CD4-positive, CD25-positive, alpha-beta regulatory T cell (primary cell): ENCODE results near the gene KCNQ1. TPM values are rescaled to one million over a fixed set of nuclear protein-coding genes. Genes with fewer than 3 reads are reported as not detected.
A peak's percentile ranks its signal among the peaks of the same experiment; 100 is the strongest.

Source experiments
- ATAC-seq, 2 donors: fragments of 150-1000 bp; cut with Tn5 transposase; one replicate each; pipeline ENCODE4 v1.10.0; 2021; ENCODE audit warnings: low read depth in 2 of 2, moderate number of reproducible peaks in 2 of 2, moderate library complexity in 1 of 2
- DNase-seq, 3 donors: peaks; one replicate each; pipeline versions ENCODE4 v3.0.0 to v3.0.0-alpha.2; 2012 to 2022; ENCODE audit warnings: mixed read lengths in 1 of 3
- H3K27ac ChIP-seq: one replicate; pipeline ENCODE4 v1.7.0; 2013; ENCODE audit warnings: mild to moderate bottlenecking, low read length; ENCODE audit not compliant: insufficient read depth, poor library complexity, severe bottlenecking
- H3K27me3 ChIP-seq: one replicate; pipeline ENCODE4 v1.7.0; 2013; ENCODE audit warnings: low read length; ENCODE audit not compliant: control insufficient read depth, insufficient read depth
- H3K36me3 ChIP-seq: one replicate; pipeline ENCODE4 v1.7.0; 2013; ENCODE audit warnings: mild to moderate bottlenecking, low read length, moderate library complexity; ENCODE audit not compliant: control insufficient read depth, insufficient read depth
- H3K4me1 ChIP-seq: 2 replicates; pipeline ENCODE4 v1.7.0; 2013; ENCODE audit warnings: mild to moderate bottlenecking, low read length; ENCODE audit not compliant: insufficient read depth, control insufficient read depth, poor library complexity, severe bottlenecking
- H3K4me3 ChIP-seq: one replicate; pipeline ENCODE4 v1.7.0; 2013; ENCODE audit warnings: low read depth, mild to moderate bottlenecking, low read length, moderate library complexity
- H3K9me3 ChIP-seq, 2 experiments: 1 replicate in 1 of 2; 2 replicates in 1 of 2; pipeline ENCODE4 v1.7.0; 2013; ENCODE audit warnings: low read length in 2 of 2, mild to moderate bottlenecking in 1 of 2, moderate library complexity in 1 of 2; ENCODE audit not compliant: control insufficient read depth in 2 of 2
- H3K27ac Mint-ChIP-seq, 3 donors: one replicate each; pipeline ENCODE4 v1.8.0; 2020 to 2022; ENCODE audit warnings: mild to moderate bottlenecking in 3 of 3, mixed read lengths in 3 of 3, moderate library complexity in 2 of 3
- H3K27me3 Mint-ChIP-seq: one replicate; pipeline ENCODE4 v1.8.0; 2022; ENCODE audit warnings: mild to moderate bottlenecking, mixed read lengths
- H3K36me3 Mint-ChIP-seq: one replicate; pipeline ENCODE4 v1.8.0; 2020; ENCODE audit warnings: mixed read lengths
- H3K4me1 Mint-ChIP-seq, 4 donors: one replicate each; pipeline ENCODE4 v1.8.0; 2020 to 2022; ENCODE audit warnings: mixed read lengths in 4 of 4, mild to moderate bottlenecking in 1 of 4
- H3K4me3 Mint-ChIP-seq, 4 donors: one replicate each; pipeline ENCODE4 v1.8.0; 2020 to 2022; ENCODE audit warnings: mild to moderate bottlenecking in 4 of 4, mixed read lengths in 4 of 4, moderate library complexity in 3 of 4
- H3K9me3 Mint-ChIP-seq, 7 donors: one replicate each; pipeline ENCODE4 v1.8.0; 2020 to 2022; ENCODE audit warnings: mixed read lengths in 7 of 7, mild to moderate bottlenecking in 3 of 7, moderate library complexity in 2 of 7
- polyA plus RNA-seq, 4 donors: library from polyadenylated mRNA; unstranded; fragments of 300-500 nt; fragmentation: Illumina TruSeq; gene quantifications; one replicate each; pipeline ENCODE4 v1.2.3, GENCODE V29; 2021
- total RNA-seq: library from RNA; stranded (reverse); gene quantifications from one replicate; pipeline ENCODE4 v1.2.3, GENCODE V29; 2022

Gene KCNQ1
- total and polyA plus RNA-seq, 5 donors from 2014 or later, result 5.5 to 13.4 (median 6.8) TPM

DNA sequence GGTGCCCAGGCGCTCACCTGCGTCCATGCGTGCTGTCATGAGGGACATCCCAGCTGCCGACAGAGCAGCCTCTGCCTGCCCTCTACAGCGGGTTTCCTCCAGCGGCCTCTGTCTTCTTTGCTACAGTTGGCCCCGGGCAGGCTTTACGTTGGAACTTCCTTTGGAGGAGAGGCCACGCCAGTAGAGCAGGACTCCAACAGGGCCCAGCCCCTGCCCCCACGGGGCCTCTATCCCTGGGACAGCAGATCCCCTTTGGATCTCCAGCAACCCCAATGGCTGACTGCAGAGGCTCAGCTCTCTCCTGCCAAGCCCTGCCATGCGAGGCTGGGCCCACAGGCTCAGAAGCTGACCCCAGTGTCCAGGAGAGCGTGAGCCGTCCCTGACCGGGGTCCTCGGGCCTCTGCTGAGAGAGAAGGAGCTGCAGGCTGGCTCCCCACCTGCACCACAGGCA, 12.6 kb upstream of the KCNQ1 start:
- no peak overlapping the region for H3K27ac Mint-ChIP-seq
- H3K9me3 ChIP-seq, result no peaks in the 10 kb centered on the region
- no peaks in the 10 kb centered on the region for H3K36me3 Mint-ChIP-seq

DNA sequence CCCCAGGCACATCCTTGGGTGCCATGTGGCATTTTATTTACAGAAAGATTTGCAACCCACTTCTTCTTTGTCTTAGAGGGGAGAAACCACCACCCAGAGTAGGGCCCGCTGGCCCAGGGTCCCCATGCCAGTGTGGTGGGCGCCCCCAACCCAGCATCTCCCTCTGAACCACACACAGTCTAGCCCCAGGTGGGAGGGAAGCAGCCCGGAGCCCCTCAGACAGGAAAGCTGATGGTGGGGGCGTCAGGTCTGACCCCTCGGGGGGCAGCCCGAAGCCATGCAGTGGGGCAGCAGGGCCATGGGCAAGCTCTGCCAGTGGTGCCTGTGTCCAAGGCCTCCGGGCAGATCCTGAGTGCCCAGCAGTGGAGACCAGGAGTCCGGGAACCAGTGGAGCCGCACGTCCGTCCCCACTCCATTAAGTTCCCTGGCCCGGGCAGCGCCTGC, 12.2 kb upstream of the KCNQ1 start:
- H3K36me3 Mint-ChIP-seq, result no peaks in the 10 kb centered on the region
- Histone ChIP-seq H3K4me3 (no peak overlapping the region), H3K27me3 (no peaks in the 10 kb centered on the region), H3K36me3 (no peaks in the 10 kb centered on the region), H3K4me1 (no peaks in the 10 kb centered on the region), H3K9me3 (no peaks in the 10 kb centered on the region), H3K27ac (no peak overlapping the region)
- DNase-seq (no peak), ATAC-seq (no peak)
- H3K9me3 Mint-ChIP-seq, result no peaks in the 10 kb centered on the region
- no peak overlapping the region for H3K27ac Mint-ChIP-seq
- H3K27me3 Mint-ChIP-seq, result no peaks in the 10 kb centered on the region
- H3K4me1 Mint-ChIP-seq, result peaks cover 0 to 2% (median 0%) of the 10 kb centered on the region in 4 donors
- no peak overlapping the region for H3K4me3 Mint-ChIP-seq

More for the DNA sequence above, 12.6 kb upstream of the KCNQ1 start:
- Mint-ChIP-seq H3K9me3 (no peaks in the 10 kb centered on the region), H3K27me3 (no peaks in the 10 kb centered on the region), H3K4me1 (peaks cover 0 to 2% (median 0%) of the 10 kb centered on the region in 4 donors), H3K4me3 (no peak overlapping the region)
- Histone ChIP-seq H3K36me3 (no peaks in the 10 kb centered on the region), H3K4me3 (no peak overlapping the region), H3K4me1 (no peaks in the 10 kb centered on the region), H3K27me3 (no peaks in the 10 kb centered on the region), H3K27ac (no peak overlapping the region)
- DNase-seq (no peak), ATAC-seq (no peak)

DNA sequence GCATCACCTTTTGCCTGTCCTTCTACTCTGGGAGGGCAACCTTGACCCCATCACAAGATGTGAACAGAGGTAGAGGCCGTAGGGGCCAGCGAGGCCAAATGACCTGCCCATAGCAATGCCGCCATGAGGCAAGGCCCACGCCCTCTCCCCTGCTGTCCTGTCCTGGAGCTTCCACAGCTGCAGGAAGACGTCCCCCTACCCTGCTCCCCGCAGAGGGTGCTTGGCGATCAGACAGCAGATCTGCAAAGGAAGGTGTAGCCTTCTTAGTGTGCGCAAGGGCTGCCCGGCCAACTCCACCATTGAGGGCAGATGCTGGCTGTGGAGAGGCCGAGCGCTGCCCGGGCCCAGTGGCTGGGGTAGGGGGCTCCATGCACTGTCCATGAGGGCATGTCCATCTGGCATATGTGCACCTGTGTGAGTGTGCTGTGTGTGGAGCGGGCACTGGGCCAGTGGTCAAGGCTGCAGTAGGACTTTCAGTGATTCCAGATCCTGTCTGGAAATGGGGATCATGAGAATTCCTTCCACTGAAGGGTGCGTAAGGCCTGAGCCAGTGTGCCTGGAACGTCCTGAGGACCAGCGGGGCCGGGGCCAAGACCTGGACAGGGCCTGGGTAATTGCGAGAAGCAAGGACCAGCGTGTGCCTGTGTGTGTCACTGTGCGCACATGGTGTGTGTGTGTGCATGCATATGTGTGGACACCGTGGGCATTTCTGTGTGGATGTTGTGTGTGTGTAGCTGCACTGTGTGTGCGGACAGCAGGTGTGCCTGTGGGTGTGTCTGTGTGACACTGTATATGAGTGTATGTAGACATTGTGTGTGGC, 11.5 kb upstream of the KCNQ1 start:
- H3K4me1 ChIP-seq, result no peaks in the 10 kb centered on the region
- H3K4me3 ChIP-seq, result no peak overlapping the region
- H3K9me3 ChIP-seq, result no peaks in the 10 kb centered on the region
- Mint-ChIP-seq H3K4me1 (peaks cover 0 to 2% (median 0%) of the 10 kb centered on the region in 4 donors), H3K4me3 (no peak overlapping the region), H3K27me3 (peaks cover 4% of the 10 kb centered on the region), H3K36me3 (no peaks in the 10 kb centered on the region), H3K27ac (no peak overlapping the region), H3K9me3 (peaks cover 0 to 2% (median 0%) of the 10 kb centered on the region in 7 donors)
- DNase-seq (no peak), ATAC-seq (peak in 1 of 2 donors; percentile 10)
- no peak overlapping the region for H3K27ac ChIP-seq
- H3K27me3 ChIP-seq, result no peaks in the 10 kb centered on the region
- H3K36me3 ChIP-seq, result no peaks in the 10 kb centered on the region

DNA sequence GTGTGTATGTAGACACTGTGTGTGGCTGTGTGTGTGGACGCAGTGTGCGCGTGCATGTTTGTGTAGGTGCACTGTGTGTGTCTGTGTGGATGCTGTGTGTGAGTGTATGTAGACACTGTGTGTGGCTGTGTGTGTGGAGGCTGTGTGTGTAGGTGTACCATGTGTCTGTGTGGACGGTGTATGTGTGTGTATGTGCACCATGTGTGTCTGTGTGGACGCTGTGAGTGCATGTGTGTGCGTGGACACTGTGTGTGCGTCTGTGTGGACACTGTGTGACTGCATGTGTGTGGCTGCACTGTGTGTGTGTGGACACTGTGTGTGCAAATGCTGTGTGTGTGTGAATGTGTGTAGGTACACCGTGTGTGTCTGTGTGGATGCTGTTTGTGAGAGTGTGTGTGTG, 10.8 kb upstream of the KCNQ1 start:
- no peak overlapping the region for H3K27ac ChIP-seq
- no peaks in the 10 kb centered on the region for H3K4me1 ChIP-seq
- no peak overlapping the region for H3K4me3 ChIP-seq
- ATAC-seq (no peak), DNase-seq (no peak)
- H3K27me3 ChIP-seq, result no peaks in the 10 kb centered on the region
- peaks cover 0 to 2% (median under 1%) of the 10 kb centered on the region in 4 donors for H3K4me1 Mint-ChIP-seq
- peaks cover 9% of the 10 kb centered on the region for H3K27me3 Mint-ChIP-seq
- no peak overlapping the region for H3K4me3 Mint-ChIP-seq
- no peak overlapping the region for H3K27ac Mint-ChIP-seq
- no peaks in the 10 kb centered on the region for H3K36me3 ChIP-seq
- H3K9me3 Mint-ChIP-seq, result peaks cover 0 to 2% (median 0%) of the 10 kb centered on the region in 7 donors
- H3K9me3 ChIP-seq, result no peaks in the 10 kb centered on the region
- no peaks in the 10 kb centered on the region for H3K36me3 Mint-ChIP-seq

DNA sequence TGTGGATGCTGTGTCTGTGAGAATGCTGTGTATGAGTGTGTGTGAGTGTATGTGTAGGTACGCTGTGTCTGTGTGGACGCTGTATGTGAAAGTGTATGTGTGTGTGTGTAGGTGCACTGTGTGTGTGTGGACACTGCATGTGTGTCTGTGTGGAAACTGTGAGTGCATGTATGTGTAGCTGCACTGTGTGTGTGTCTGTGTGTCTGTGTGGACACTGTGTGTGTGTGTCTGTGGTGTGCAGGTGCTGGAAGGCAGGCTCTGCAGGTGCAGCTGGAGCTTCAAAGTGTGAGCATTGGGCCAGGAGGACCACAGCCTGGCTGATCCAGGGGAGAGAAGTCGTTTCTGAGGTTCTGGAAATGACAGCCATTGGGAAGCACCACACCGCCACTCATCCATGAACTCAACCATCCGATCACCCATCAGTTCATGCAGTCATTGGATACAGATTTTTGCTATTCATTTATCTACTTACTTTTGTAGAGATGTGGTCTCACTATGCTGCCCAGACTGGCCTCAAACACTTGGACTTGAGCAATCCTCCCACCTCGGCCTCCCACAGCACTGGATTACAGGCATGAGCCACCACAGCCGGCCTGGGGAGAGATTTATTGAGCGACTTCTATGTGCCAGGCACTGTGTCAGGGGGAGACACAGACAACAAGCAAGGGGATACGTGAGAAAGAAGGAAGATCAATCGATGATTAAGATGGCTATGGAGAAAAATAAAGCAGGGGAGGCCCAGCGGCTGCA, 10.1 kb upstream of the KCNQ1 start:
- Mint-ChIP-seq H3K27me3 (peaks cover 11% of the 10 kb centered on the region), H3K36me3 (no peaks in the 10 kb centered on the region), H3K4me3 (no peak overlapping the region), H3K9me3 (peaks cover 0 to 2% (median 0%) of the 10 kb centered on the region in 7 donors), H3K27ac (no peak overlapping the region), H3K4me1 (peaks cover 0 to 5% (median under 1%) of the 10 kb centered on the region in 4 donors)
- Histone ChIP-seq H3K27me3 (no peaks in the 10 kb centered on the region), H3K27ac (no peak overlapping the region), H3K4me1 (no peaks in the 10 kb centered on the region), H3K4me3 (no peak overlapping the region), H3K9me3 (no peaks in the 10 kb centered on the region), H3K36me3 (no peaks in the 10 kb centered on the region)
- DNase-seq (no peak), ATAC-seq (no peak)

DNA sequence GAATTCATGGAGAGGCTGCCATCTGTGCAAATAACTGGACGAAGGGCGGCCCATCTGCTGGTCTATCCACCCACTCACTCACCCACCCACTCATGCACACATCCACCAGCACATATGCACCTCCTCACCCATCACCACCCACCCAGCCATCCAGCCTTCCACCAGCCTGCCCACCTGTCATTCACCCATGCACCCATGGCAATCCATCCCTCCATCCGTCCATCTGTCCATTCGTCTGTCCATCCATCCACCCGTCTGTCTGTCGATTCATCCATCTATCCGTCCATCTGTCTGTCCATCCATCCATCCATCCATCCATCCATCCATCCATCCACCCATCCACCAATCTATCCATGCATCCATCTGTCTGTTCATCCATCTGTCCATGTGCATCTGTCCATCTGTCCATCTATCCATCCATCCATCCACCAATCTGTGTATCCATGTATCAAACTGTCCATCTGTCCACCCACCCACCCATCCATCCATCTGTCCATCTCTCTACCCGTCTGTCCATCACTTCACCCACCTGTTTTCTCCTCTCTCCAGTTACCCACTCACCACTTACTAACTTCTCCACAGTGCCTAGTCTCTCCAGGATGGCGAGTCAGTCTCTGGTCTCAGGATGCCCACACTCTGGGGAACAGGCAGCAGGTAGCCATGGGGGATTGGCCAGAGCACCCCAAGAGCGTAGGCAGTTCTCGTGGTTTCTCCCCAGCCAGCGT, 9.4 kb upstream of the KCNQ1 start:
- no peak for DNase-seq
- Histone ChIP-seq H3K4me1 (no peaks in the 10 kb centered on the region), H3K4me3 (no peak overlapping the region), H3K9me3 (no peaks in the 10 kb centered on the region), H3K27me3 (no peaks in the 10 kb centered on the region), H3K36me3 (no peaks in the 10 kb centered on the region), H3K27ac (no peak overlapping the region)
- ATAC-seq, result no peak
- peaks cover 0 to 2% (median 0%) of the 10 kb centered on the region in 7 donors for H3K9me3 Mint-ChIP-seq
- no peaks in the 10 kb centered on the region for H3K36me3 Mint-ChIP-seq
- H3K4me1 Mint-ChIP-seq, result peaks cover 0 to 5% (median under 1%) of the 10 kb centered on the region in 4 donors
- no peak overlapping the region for H3K4me3 Mint-ChIP-seq
- H3K27ac Mint-ChIP-seq, result no peak overlapping the region
- H3K27me3 Mint-ChIP-seq, result peaks cover 11% of the 10 kb centered on the region

DNA sequence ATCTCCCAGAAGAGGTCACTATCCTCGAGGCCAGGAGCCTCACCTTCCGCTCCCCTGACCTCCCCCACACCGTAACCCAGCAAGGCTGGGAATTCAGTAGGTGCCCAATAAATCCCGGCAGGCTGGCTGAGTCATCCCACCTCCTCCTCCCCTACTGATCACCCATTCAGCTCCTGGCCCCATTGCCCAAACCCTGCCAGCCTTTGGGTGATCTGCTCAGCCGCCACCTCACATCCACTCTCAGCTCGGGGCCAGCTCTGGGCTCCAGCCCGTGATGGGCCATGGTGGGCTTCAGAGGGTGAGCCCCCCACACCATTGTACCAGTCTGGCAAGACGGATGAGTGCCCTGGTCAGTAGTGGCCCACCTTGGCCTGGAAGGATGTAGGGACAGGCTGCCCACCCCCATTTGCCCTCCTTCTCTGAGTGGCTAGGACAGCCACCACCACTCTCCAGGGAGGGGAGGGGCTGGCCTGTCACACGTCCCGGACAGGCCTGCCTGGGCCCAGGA, 8.7 kb upstream of the KCNQ1 start:
- Mint-ChIP-seq H3K9me3 (peaks cover 0 to 2% (median 0%) of the 10 kb centered on the region in 7 donors), H3K4me1 (peaks cover 0 to 5% (median under 1%) of the 10 kb centered on the region in 4 donors), H3K4me3 (no peak overlapping the region), H3K36me3 (no peaks in the 10 kb centered on the region), H3K27ac (no peak overlapping the region), H3K27me3 (peaks cover 11% of the 10 kb centered on the region)
- no peaks in the 10 kb centered on the region for H3K36me3 ChIP-seq
- H3K9me3 ChIP-seq, result no peaks in the 10 kb centered on the region
- H3K4me3 ChIP-seq, result no peak overlapping the region
- no peaks in the 10 kb centered on the region for H3K4me1 ChIP-seq
- H3K27me3 ChIP-seq, result no peaks in the 10 kb centered on the region
- no peak overlapping the region for H3K27ac ChIP-seq
- DNase-seq (no peak), ATAC-seq (no peak)
